HG02571 (cell line): ENCODE results near the gene REPS2.
"Not testable (repeated sequence)": the region's sequence is repeated elsewhere in the genome, so short reads cannot be mapped to it uniquely, and the experiment has no call there.

ENCODE experiments used
- ATAC-seq: cut with Tn5 transposase; IDR thresholded peaks from one replicate; pipeline ENCODE4 v1.9.1; 2021; ENCODE audit warnings: mild to moderate bottlenecking, moderate library complexity; ENCODE audit not compliant: unreplicated experiment

Gene REPS2

GRCh38 chrX:16962661-16963060 is 16.2 kb downstream of the REPS2 start:
- ATAC-seq: not testable (repeated sequence)

DNA sequence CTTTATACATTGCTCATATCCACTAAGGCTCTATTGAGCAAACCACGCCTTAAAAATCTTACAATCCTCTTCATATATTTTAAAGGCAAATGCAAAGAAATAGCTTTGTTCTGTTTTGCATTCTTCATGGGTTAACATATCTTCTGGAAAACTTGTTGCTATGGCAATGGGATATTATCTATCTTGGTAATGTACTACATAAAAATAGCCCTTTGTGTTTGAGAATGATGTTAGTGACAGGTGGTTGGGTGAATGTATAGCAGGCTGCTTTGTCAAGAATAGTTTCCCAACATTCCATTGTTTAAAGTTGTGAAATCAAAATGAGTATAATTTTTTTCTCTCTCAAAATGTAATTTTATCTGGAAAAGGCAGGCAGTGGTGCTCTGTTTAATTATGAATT is 16.8 kb downstream of the REPS2 start:
- no peak for ATAC-seq

- ATAC-seq: not testable (repeated sequence)
Observed at GRCh38 chrX:16964976-16965375, 18.5 kb downstream of the REPS2 start.

DNA sequence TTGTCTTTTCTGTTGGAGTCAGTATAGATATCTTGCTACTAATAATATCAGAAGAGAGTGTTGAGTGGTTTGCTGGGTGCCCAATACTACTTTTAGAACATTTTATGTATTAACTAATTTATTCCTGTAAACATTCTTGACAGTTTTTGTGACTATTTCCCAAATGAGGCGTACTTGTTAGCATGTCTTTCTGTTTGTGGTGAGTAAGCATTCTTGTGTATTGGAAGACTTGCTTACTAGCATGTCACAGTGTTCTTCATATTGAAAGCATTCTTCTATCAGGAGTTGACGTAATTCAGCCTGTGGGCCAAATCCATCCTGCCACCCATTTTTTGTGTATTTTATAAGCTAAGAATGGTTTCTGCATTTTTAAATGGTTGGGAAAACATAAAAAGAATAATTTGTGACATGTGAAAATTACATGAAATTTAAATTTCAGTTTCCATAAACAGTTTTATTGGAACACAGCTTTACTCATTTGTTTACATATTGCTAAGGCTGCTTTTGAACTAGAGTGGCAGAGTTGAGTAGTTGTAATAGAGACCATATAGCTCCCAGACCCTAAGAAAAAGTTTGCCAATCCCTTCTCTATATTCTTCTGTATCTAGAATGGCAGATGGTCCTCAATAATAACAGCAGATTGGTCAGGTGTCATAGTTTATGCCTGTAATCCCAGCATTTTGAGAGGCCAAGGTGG is 20.4 kb downstream of the REPS2 start:
- ATAC-seq: no peak

DNA sequence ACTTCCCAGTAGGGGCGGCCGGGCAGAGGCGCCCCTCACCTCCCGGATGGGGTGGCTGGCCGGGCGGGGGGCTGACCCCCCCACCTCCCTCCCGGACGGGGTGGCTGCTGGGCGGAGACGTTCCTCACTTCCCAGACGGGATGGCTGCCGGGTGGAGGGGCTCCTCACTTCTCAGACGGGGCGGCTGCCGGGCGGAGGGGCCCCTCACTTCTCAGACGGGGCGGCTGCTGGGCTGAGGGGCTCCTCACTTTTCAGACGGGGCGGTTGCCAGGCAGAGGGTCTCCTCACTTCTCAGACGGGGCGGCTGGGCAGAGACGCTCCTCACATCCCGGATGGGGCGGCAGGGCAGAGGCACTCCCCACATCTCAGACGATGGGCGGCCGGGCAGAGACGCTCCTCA is 22.3 kb downstream of the REPS2 start:
- not testable (repeated sequence) for ATAC-seq

DNA sequence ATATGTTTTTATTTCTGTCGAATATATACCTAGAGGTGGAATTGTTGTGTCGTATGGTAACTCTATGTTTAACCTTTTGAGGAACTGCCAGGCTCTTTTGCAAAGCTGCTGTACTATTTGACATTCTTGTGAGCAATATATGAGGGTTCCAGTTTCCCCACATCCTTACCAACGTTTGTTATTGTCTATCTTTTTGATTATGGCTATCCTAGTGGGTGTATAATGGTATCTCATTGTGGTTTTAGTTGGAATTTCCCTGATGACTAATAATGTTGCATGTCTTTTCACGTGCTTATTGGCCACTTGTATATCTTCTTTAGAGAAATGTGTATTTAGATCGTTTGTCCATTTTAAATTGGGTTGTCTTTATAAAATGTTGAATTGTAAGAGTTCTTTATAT is 24.5 kb downstream of the REPS2 start:
- no peak for ATAC-seq

DNA sequence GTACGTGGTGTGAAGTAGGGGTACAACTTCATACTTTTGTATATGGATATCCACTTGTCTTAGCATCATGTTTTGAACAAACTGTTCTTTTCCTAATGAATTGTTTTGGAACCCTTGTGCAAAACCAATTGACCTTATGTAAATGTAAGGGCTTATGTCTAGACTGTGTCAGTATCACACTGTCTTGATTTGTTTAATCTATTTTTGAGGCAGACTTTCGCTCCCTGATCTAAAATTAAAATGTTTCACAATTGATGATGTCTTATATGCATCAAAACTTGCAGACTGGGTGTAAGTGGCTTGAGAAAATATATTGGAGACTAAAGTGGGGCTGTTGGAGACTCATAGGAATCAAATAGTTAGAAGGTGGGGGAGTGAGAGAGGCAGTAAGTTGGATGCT is 25.2 kb downstream of the REPS2 start:
- ATAC-seq: no peak

GRCh38 chrX:16975233-16975632 is 28.8 kb downstream of the REPS2 start:
- no peak for ATAC-seq

- ATAC-seq: no peak
Observed at GRCh38 chrX:16977771-16978170, 31.3 kb downstream of the REPS2 start.

- no peak for ATAC-seq
Observed at GRCh38 chrX:16978193-16978984, 31.9 kb downstream of the REPS2 start.

DNA sequence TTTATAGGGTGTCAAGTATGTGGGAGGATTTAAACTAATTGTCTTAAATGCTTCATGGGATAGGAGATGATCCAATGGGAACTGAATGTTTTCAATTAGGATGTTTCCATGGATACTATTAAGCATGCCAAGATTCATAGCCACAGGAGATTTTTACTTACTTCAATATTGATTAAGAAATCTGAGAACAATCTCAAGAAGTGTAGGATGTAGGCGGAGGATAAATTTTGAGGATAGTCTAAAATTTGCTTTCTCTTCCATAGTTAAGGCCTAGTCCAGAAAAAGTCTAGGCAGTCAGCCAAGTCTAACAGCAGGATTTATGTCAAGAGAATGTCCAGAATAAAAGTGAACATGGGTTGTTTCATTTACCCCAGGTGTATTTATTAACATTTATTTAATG is 32.8 kb downstream of the REPS2 start:
- ATAC-seq: no peak

GRCh38 chrX:16981209-16981608 is 34.8 kb downstream of the REPS2 start:
- ATAC-seq: no peak

DNA sequence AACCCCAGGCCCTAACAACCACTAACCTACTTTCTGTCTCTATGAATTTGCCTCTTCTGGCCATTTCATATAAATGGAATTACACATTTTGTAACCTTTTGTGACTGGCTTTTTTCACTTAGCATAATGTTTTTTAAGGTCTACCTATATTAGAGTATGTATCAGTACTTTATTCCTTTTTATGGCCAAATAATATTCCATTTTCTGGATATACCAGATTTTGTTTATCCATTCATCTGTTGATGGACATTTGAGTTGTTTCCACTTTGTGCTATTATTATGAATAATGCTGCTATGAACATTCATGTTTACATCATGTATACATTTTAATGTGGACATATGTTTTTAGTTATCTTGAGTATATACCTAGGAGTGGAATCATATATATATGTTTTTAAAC is 35.5 kb downstream of the REPS2 start:
- no peak for ATAC-seq

DNA sequence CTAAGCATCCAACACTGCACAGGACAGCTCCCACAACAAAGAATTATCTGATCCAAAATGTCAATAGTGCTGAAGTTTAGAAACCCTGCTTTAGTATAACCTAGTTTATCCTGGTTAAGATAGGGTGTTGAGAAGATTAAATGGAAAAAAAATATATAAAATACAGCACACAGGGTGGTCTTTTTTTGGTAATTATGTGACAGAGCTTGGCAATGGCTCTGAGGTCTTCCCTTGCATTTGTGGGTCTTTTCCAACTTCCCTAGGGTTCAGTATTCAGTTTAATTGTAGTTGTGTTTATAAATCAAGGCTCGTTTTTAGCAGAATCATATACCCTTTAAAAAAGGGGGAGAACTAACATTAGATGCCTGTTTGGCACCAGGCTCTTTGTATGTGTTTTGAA is 36.6 kb downstream of the REPS2 start:
- no peak for ATAC-seq

- no peak for ATAC-seq
Observed at GRCh38 chrX:16985286-16985685, 38.8 kb downstream of the REPS2 start.

DNA sequence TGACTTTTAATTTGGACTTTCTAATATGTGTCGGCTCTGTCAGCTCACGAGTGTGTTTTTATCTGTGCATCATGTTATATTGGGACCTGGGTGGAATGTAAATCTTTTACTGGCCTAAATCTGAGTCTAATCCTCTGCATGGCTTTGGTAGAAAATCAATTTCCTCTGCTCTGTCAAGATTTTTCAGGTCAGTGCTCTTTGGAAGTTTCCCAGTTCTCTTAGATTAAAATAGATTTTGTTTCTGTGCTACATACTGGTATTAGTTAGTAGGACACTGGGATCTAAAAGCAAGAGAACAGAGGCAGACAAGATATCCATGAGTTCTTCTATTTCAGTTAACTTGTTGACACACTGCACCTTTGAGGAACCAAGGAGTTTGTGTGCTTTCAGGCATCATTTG is 39.7 kb downstream of the REPS2 start:
- no peak for ATAC-seq

DNA sequence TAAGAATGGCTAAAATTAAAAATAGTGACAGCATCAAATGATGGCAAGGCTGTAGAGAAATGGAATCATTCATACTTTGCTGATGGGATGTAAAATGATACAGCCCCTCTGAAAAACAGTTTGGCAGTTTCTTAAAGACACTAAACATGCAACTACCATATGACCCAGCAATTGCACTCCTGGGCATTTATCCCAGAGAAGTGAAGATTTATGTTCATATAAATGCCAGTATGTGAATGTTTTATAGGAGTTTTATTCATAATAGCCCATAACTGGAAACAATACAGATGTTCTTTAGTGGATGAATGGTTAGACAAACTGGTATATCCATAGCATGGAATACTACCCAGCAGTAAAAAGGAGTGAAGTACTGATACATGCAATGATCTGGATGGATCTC is 43.3 kb downstream of the REPS2 start:
- ATAC-seq: no peak

- ATAC-seq: no peak
Observed at GRCh38 chrX:16990839-16991238, 44.4 kb downstream of the REPS2 start.

- ATAC-seq: no peak
Observed at GRCh38 chrX:16992445-16992844, 46.0 kb downstream of the REPS2 start.

DNA sequence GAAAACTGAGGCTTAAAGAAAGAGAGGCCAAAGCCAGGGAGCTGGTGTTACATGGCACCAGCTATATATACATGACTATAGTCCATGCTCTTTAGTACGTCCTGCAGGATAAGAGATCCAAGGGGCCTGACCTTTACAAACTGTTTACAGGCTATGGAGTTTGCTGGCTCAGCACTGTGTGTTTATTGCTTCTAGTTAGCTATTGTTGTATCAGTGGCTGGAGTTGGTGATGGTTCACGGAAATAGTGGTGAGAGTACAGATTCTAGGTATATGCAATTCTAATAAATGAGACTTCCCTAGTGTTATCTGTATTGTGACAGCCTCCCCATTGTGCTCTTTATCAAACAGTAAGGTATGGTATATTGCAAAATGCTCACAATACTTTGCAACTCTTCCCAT is 46.5 kb downstream of the REPS2 start:
- no peak for ATAC-seq

- ATAC-seq: no peak
Observed at GRCh38 chrX:16993791-16994318, 47.4 kb downstream of the REPS2 start.

- ATAC-seq: no peak
Observed at GRCh38 chrX:16994736-16995135, 48.3 kb downstream of the REPS2 start.
